Measurements from ENCODE around the gene FAH. TPM values are rescaled to one million over a fixed set of nuclear protein-coding genes. Genes with fewer than 3 reads are reported as not detected.

Gene FAH
- polyA plus RNA-seq, 1 experiment: 53.0 TPM

- DNase-seq (ENCODE audit: low read depth, low spot score): no peak
- CTCF ChIA-PET: no interaction called here
- POLR2A ChIA-PET: no interaction called here
Observed at GRCh38 chr15:80127911-80128310, 24.9 kb upstream of the FAH start.

GRCh38 chr15:80132382-80132781 lies 20.4 kb upstream of the FAH start:
- Histone ChIP-seq H3K27ac (ENCODE audit: low read depth, low read length) (no peak overlapping the region), H3K9me3 (ENCODE audit: control insufficient read depth, insufficient read depth, low read length) (no peaks in the 10 kb centered on the region), H3K27me3 (ENCODE audit: control insufficient read depth, insufficient read depth, low read length) (no peaks in the 10 kb centered on the region), H3K4me3 (ENCODE audit: low read depth, low read length) (no peak overlapping the region)
- TF ChIP-seq, protein P1, sequence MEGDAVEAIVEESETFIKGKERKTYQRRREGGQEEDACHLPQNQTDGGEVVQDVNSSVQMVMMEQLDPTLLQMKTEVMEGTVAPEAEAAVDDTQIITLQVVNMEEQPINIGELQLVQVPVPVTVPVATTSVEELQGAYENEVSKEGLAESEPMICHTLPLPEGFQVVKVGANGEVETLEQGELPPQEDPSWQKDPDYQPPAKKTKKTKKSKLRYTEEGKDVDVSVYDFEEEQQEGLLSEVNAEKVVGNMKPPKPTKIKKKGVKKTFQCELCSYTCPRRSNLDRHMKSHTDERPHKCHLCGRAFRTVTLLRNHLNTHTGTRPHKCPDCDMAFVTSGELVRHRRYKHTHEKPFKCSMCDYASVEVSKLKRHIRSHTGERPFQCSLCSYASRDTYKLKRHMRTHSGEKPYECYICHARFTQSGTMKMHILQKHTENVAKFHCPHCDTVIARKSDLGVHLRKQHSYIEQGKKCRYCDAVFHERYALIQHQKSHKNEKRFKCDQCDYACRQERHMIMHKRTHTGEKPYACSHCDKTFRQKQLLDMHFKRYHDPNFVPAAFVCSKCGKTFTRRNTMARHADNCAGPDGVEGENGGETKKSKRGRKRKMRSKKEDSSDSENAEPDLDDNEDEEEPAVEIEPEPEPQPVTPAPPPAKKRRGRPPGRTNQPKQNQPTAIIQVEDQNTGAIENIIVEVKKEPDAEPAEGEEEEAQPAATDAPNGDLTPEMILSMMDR (IDR thresholded peaks at IDR 0.05; ENCODE audit: low read depth, low read length): no peak
- POLR2A ChIA-PET: no interaction called here
- CTCF ChIA-PET: no interaction called here
- no peak for DNase-seq (ENCODE audit: low read depth, low spot score)

More at GRCh38 chr15:80127911-80128310, 24.9 kb upstream of the FAH start:
- H3K27me3 ChIP-seq (ENCODE audit: control insufficient read depth, insufficient read depth, low read length): no peaks in the 10 kb centered on the region
- no peak overlapping the region for H3K27ac ChIP-seq (ENCODE audit: low read depth, low read length)
- H3K9me3 ChIP-seq (ENCODE audit: control insufficient read depth, insufficient read depth, low read length): no peaks in the 10 kb centered on the region
- H3K4me3 ChIP-seq (ENCODE audit: low read depth, low read length): no peak overlapping the region
- TF ChIP-seq, protein P1 (IDR thresholded peaks at IDR 0.05; ENCODE audit: low read depth, low read length): no peak

- TF ChIP-seq, protein P1 (IDR thresholded peaks at IDR 0.05; ENCODE audit: low read depth, low read length): no peak
- Histone ChIP-seq H3K4me3 (ENCODE audit: low read depth, low read length) (no peak overlapping the region), H3K9me3 (ENCODE audit: control insufficient read depth, insufficient read depth, low read length) (no peaks in the 10 kb centered on the region), H3K27ac (ENCODE audit: low read depth, low read length) (no peak overlapping the region), H3K27me3 (ENCODE audit: control insufficient read depth, insufficient read depth, low read length) (no peaks in the 10 kb centered on the region)
- POLR2A ChIA-PET: no interaction called here
- CTCF ChIA-PET: no interaction called here
- no peak for DNase-seq (ENCODE audit: low read depth, low spot score)
Observed at GRCh38 chr15:80136854-80137253, 15.9 kb upstream of the FAH start.

DNA sequence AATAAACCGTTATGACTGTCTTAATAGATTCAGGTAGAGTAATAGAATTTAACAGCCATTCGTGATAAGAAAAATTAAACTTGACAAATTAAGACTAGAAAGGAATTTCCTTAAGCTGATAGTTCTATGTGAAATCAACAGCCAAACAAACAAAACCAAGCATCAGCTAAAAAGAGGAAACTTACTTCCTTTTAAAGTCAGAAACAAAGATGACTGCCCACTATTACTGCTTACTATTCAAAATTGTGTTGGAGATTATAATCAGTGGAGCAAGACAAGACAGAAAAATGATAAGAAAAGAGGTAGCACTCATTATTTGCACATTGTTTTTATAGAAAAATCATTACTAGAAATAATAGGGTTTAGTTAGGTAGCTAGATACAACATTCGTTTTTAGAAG lies 13.8 kb upstream of the FAH start:
- Histone ChIP-seq H3K4me3 (ENCODE audit: low read depth, low read length) (no peak overlapping the region), H3K9me3 (ENCODE audit: control insufficient read depth, insufficient read depth, low read length) (no peaks in the 10 kb centered on the region), H3K27ac (ENCODE audit: low read depth, low read length) (no peak overlapping the region), H3K27me3 (ENCODE audit: control insufficient read depth, insufficient read depth, low read length) (no peaks in the 10 kb centered on the region)
- CTCF ChIA-PET: interaction anchor here (0.7 to 0.9 kb wide), 2 partner anchors 20 to 757 kb away, joined by 3 read pairs; no protein-coding TSS in a partner anchor
- TF ChIP-seq, protein P1 (IDR thresholded peaks at IDR 0.05; ENCODE audit: low read depth, low read length): no peak
- POLR2A ChIA-PET: no interaction called here
- no peak for DNase-seq (ENCODE audit: low read depth, low spot score)

- Histone ChIP-seq H3K9me3 (ENCODE audit: control insufficient read depth, insufficient read depth, low read length) (no peaks in the 10 kb centered on the region), H3K4me3 (ENCODE audit: low read depth, low read length) (no peak overlapping the region), H3K27ac (ENCODE audit: low read depth, low read length) (no peak overlapping the region), H3K27me3 (ENCODE audit: control insufficient read depth, insufficient read depth, low read length) (no peaks in the 10 kb centered on the region)
- no peak for DNase-seq (ENCODE audit: low read depth, low spot score)
- POLR2A ChIA-PET: no interaction called here
- CTCF ChIA-PET: no interaction called here
- TF ChIP-seq, protein P1 (IDR thresholded peaks at IDR 0.05; ENCODE audit: low read depth, low read length): no peak
Observed at GRCh38 chr15:80140909-80141308, 11.9 kb upstream of the FAH start.

Data from AG04450 (cell line).